AG04450 (cell line): Measurements from ENCODE around the gene CEP78. TPM values are rescaled to one million over a fixed set of nuclear protein-coding genes. Genes with fewer than 3 reads are reported as not detected.

Experiments
- CTCF ChIA-PET: fragments of 300-600, 350-600 bp; formaldehyde crosslinking; extraction: SDS; loops from one replicate; lab custom pipeline; 2022; ENCODE audit warnings: antibody characterized with exemption, inconsistent platforms; lab: Charles Lee
- POLR2A ChIA-PET: fragments of 350-600 bp; formaldehyde crosslinking; extraction: SDS; loops from one replicate; lab custom pipeline; 2021; ENCODE audit warnings: antibody characterized with exemption, inconsistent platforms; lab: Yijun Ruan, JAX
- DNase-seq: peaks from one replicate; pipeline ENCODE4 v3.0.0-alpha.2; 2011; ENCODE audit warnings: low read depth, low spot score
- H3K27ac ChIP-seq: one replicate; pipeline ENCODE4 v1.5.1; 2012; ENCODE audit warnings: low read depth, low read length, control low read depth
- H3K27me3 ChIP-seq: one replicate; pipeline ENCODE4 v1.6.0; 2012; ENCODE audit warnings: low read length; ENCODE audit not compliant: control insufficient read depth, insufficient read depth
- H3K4me3 ChIP-seq: 2 replicates; pipeline ENCODE4 v1.5.1; 2011; ENCODE audit warnings: mild to moderate bottlenecking, low read depth, low read length, control low read depth
- H3K9me3 ChIP-seq: 2 replicates; pipeline ENCODE4 v1.5.1; 2012; ENCODE audit warnings: low read length; ENCODE audit not compliant: control insufficient read depth, insufficient read depth
- CTCF ChIP-seq: IDR thresholded peaks from 2 replicates; pipeline ENCODE4 v1.5.1; 2011; ENCODE audit warnings: low read depth, low read length, control low read depth, inconsistent platforms
- polyA plus RNA-seq: library from polyadenylated mRNA; depleted of rRNA; stranded (reverse); fragments of >200 nt; gene quantifications from 2 replicates; pipeline ENCODE4 v1.2.3, GENCODE V29; 2011

Gene CEP78
- polyA plus RNA-seq, 1 experiment, result 11.0 TPM

DNA sequence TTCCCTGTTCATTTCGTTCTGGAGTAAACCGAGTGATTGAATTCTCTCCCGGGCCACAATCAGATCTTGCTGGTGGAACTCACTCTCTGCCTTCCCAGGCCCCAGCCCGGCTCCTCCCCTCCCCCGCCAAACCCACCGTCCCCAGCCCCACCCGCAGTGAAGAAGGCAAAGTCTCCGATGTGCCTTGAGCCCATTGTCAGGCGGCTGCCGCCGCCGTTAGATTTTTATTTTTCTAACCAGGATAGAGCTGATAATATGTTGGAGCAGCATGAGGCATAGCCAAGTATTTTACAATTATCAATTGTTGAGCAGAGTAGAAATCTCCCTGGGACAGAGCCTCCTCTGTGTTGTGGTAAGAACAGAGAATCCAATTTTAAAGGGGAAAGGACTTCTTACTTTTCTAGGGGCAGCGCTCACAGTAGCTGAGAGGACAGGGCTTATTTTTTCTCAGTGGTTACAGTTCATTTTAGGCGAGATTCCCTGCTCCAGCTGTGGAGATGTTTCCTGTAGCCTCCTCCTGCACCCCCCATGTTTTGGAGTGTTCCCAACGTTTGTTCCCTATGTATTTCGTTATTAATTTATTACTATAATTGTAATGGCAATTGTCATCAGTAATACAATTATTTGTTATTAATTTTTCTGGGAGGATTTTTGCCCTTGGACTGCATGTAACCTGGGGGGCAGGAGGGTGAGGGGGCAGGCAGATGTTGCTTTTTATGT is 62.3 kb downstream of the CEP78 start:
- H3K9me3 ChIP-seq, result peaks cover 5% of the 10 kb centered on the region; the same call in 1 of the 2 replicates
- TF ChIP-seq CTCF, result no peak
- no peak for DNase-seq
- ChIA-PET CTCF (interaction anchor here (0.7 to 2.3 kb wide), 6 partner anchors 20 to 71 kb away, joined by 5 to 9 read pairs (median 8); no protein-coding TSS in a partner anchor), POLR2A (interaction anchor here (1.6 to 2.1 kb wide), 3 partner anchors 17 to 62 kb away, joined by 6 to 12 read pairs (median 10); partner anchors contain the start of gene CEP78)
- H3K27ac ChIP-seq, result peak overlapping the region; percentile 39
- peak overlapping the region; percentile 99 for H3K4me3 ChIP-seq
- H3K27me3 ChIP-seq, result no peaks in the 10 kb centered on the region

DNA sequence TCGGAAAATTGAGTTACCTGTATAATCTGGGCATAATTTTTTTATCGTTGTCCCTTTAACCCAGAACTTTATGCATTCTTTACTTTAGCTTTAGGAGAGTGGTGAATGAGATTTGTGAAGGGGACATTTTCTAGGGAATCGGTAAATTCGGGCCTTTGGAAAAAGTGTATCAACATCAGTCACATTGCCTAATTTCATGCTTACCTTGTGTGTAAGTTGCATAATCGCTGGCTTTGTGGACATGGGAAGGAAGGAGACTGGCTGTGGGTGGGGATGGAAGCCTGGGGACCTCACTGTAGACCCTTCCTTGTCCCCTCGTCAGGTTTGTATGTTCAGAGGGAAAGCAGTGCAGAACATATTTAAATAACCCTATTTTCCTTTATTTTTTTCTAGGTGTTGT is 64.3 kb downstream of the CEP78 start:
- peaks cover 5% of the 10 kb centered on the region; the same call in 1 of the 2 replicates for H3K9me3 ChIP-seq
- H3K27ac ChIP-seq, result no peak overlapping the region
- no peak for TF ChIP-seq CTCF
- CTCF ChIA-PET, result interaction anchor here (1.1 kb wide), 1 partner anchor 37 kb away, joined by 3 read pairs; no protein-coding TSS in a partner anchor
- no peak for DNase-seq
- POLR2A ChIA-PET, result no interaction called here
- H3K27me3 ChIP-seq, result no peaks in the 10 kb centered on the region
- no peak overlapping the region for H3K4me3 ChIP-seq

DNA sequence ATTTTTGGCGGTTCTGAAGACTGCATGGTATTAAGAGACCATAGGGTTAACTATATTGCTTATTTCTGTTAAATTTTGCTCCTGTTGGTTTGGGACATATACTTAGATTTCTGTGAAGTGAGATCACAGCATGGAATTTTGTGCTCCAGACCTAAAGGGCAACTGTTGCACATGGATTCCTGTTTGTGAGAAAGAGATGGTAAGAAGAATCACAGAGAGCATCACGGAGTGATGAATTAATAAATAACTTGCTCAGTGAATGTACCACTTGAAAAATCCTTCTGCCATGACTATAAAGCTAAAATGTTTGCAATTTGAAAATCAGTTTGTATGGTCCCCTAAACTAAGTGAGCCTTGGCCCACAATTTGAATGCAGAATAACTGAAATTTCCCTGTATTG is 65.6 kb downstream of the CEP78 start:
- CTCF ChIA-PET, result interaction anchor here (1.6 kb wide), 1 partner anchor 68 kb away, joined by 4 read pairs; no protein-coding TSS in a partner anchor
- no peak for TF ChIP-seq CTCF
- Histone ChIP-seq H3K4me3 (no peak overlapping the region), H3K27me3 (no peaks in the 10 kb centered on the region), H3K9me3 (peaks cover 5% of the 10 kb centered on the region; the same call in 1 of the 2 replicates), H3K27ac (no peak overlapping the region)
- POLR2A ChIA-PET, result no interaction called here
- no peak for DNase-seq

GRCh38 chr9:78303377-78304062 is 67.6 kb downstream of the CEP78 start:
- ChIA-PET POLR2A (no interaction called here), CTCF (no interaction called here)
- DNase-seq, result no peak
- H3K9me3 ChIP-seq, result no peaks in the 10 kb centered on the region
- no peak overlapping the region for H3K4me3 ChIP-seq
- no peaks in the 10 kb centered on the region for H3K27me3 ChIP-seq
- H3K27ac ChIP-seq, result no peak overlapping the region
- no peak for TF ChIP-seq CTCF

- ChIA-PET CTCF (no interaction called here), POLR2A (no interaction called here)
- no peak overlapping the region for H3K27ac ChIP-seq
Observed at GRCh38 chr9:78304357-78304756, 68.5 kb downstream of the CEP78 start.

More at GRCh38 chr9:78304357-78304756, 68.5 kb downstream of the CEP78 start:
- no peak for TF ChIP-seq CTCF
- no peak for DNase-seq
- H3K27me3 ChIP-seq, result no peaks in the 10 kb centered on the region
- no peaks in the 10 kb centered on the region for H3K9me3 ChIP-seq
- H3K4me3 ChIP-seq, result no peak overlapping the region
